Sigmoid colon (tissue), 7 donors: Measurements from ENCODE around the gene GMIP. TPM values are rescaled to one million over a fixed set of nuclear protein-coding genes. Genes with fewer than 3 reads are reported as not detected.

Experiments
- DNase-seq: peaks from one replicate; pipeline ENCODE4 v3.0.0-alpha.2; 2019
- H3K27ac ChIP-seq, 4 donors: fragments of 200-600 bp; sonication (generic); one replicate each; pipeline ENCODE4 v1.5.1; 2016 to 2019; ENCODE audit warnings: mild to moderate bottlenecking in 1 of 4
- H3K27me3 ChIP-seq, 3 donors: fragments of 200-600 bp; sonication (generic); one replicate each; pipeline ENCODE4 v1.5.1; 2019; ENCODE audit warnings: mild to moderate bottlenecking in 1 of 3
- H3K36me3 ChIP-seq, 4 donors: fragments of 200-600 bp; sonication (generic); one replicate each; pipeline ENCODE4 v1.5.1; 2016 to 2019
- H3K4me1 ChIP-seq, 4 donors: fragments of 200-600 bp; sonication (generic); one replicate each; pipeline ENCODE4 v1.5.1; 2017 to 2019
- H3K4me3 ChIP-seq, 4 donors: fragments of 200-600 bp; sonication (generic); one replicate each; pipeline ENCODE4 v1.5.1; 2017 to 2019; ENCODE audit warnings: mild to moderate bottlenecking in 2 of 4, moderate library complexity in 1 of 4
- H3K9me3 ChIP-seq, 4 donors: fragments of 200-600 bp in 3 of 4; sonication (generic) in 3 of 4; one replicate each; pipeline versions ENCODE4 v1.5.1 to v1.6.1; 2013 to 2019
- EP300 ChIP-seq, 4 donors: sonication (generic); formaldehyde crosslinking; IDR thresholded peaks; one replicate each; pipeline ENCODE4 v1.6.1; 2017; ENCODE audit warnings: antibody characterized with exemption in 4 of 4
- POLR2A ChIP-seq, 2 donors: fragments of 450-650 bp; IDR thresholded peaks; one replicate each; pipeline ENCODE4 v1.6.1; 2016; ENCODE audit warnings: antibody characterized with exemption in 2 of 2, mild to moderate bottlenecking in 2 of 2, moderate library complexity in 2 of 2
- POLR2AphosphoS5 ChIP-seq, 4 donors: sonication (generic); formaldehyde crosslinking; IDR thresholded peaks; one replicate each; pipeline ENCODE4 v1.6.1; 2017; ENCODE audit warnings: antibody characterized with exemption in 4 of 4
- WGBS, 2 donors: extraction: QIAGEN DNeasy Blood & Tissue Kit; methylation state at CpG; one replicate each; pipeline ENCODE4 v1.1.7; 2013; 5-methylcytosine and 5-hydroxymethylcytosine counted together
- intact Hi-C: fragments of 100-400 bp; cut with DNase I; formaldehyde crosslinking; loops from one replicate; pipeline ENCODE4 v1.15.1; 2023
- polyA plus RNA-seq, 3 donors: library from polyadenylated mRNA; stranded (reverse); fragments of 200-250 nt; gene quantifications; one replicate each; pipeline ENCODE4 v1.2.3, GENCODE V29; 2013
- total RNA-seq, 4 donors: library from RNA; depleted of rRNA; stranded (reverse); fragments of >200 nt; gene quantifications; one replicate each; pipeline ENCODE4 v1.1.0, GENCODE V29; 2016
- TF ChIP-seq, protein P1 (sequence below), 4 experiments: fragments of 450-650 bp in 3 of 4; fragments of 200-600 bp in 1 of 4; IDR thresholded peaks; one replicate each; pipeline ENCODE4 v1.5.1; 2016 to 2019; ENCODE audit warnings: antibody characterized with exemption in 4 of 4, mild to moderate bottlenecking in 3 of 4, moderate library complexity in 2 of 4
- donor health status: healthy with polysubstance abuse.
- donor health status: Bipolar disorder and iron deficiency.
- donor health status: healthy.

GMIP gene
- total and polyA plus RNA-seq, 7 donors, result 5.0 to 37.0 (median 9.1) TPM

DNA sequence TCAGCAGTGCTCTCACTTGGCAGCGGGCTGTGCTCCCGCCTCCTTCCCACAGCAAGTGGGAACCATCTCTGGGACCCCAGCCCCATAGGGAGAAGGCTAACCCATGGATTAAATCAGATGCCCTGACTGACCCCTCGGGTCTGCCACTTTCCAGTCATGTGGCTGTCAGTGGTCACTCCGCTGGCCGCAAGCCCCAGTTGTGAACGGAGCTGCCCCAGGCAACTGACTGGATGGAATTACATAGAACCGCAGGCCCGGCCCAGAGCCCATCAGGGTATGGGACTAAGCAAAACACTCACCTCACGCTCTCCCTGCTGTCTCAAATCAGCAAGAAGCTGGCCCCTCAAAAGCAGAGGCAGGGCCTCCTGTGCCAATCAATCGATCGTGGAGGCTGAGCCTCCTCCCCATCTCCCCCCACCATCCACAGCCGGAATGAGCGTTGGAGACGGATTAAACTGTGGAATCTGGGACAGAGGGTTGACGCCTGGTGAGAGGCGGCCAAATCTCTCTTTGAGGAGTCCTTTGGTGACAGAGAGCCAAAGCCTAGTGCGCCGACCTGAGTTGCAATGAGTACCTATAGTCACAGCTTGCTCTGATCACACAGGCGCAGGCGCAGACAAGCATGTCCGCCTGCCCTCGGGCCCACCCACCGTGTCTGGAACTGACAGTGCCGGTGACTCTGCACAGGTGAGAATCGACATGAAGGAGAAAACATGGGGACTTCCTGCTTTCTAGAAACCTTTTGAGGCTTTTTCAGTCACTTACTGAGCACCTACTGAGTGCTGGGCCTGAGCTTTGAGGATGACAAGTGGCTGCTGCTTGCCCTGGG is 63.7 kb downstream of the GMIP start:
- TF ChIP-seq POLR2AphosphoS5 (IDR thresholded peaks at IDR 0.05) (no peak), EP300 (IDR thresholded peaks at IDR 0.05) (no peak), POLR2A (IDR thresholded peaks at IDR 0.05) (no peak)
- TF ChIP-seq, protein P1, sequence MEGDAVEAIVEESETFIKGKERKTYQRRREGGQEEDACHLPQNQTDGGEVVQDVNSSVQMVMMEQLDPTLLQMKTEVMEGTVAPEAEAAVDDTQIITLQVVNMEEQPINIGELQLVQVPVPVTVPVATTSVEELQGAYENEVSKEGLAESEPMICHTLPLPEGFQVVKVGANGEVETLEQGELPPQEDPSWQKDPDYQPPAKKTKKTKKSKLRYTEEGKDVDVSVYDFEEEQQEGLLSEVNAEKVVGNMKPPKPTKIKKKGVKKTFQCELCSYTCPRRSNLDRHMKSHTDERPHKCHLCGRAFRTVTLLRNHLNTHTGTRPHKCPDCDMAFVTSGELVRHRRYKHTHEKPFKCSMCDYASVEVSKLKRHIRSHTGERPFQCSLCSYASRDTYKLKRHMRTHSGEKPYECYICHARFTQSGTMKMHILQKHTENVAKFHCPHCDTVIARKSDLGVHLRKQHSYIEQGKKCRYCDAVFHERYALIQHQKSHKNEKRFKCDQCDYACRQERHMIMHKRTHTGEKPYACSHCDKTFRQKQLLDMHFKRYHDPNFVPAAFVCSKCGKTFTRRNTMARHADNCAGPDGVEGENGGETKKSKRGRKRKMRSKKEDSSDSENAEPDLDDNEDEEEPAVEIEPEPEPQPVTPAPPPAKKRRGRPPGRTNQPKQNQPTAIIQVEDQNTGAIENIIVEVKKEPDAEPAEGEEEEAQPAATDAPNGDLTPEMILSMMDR (IDR thresholded peaks at IDR 0.05), result no peak
- H3K27me3 ChIP-seq, result no peaks in the 10 kb centered on the region
- WGBS, 2 donors, result 90 to 92% methylated on average over 25 of the region's 25 CpGs
- no peak overlapping the region for H3K4me3 ChIP-seq
- H3K27ac ChIP-seq, result no peak overlapping the region
- H3K4me1 ChIP-seq, result no peaks in the 10 kb centered on the region
- no peaks in the 10 kb centered on the region for H3K9me3 ChIP-seq
- intact Hi-C loops, result no loop called here
- no peaks in the 10 kb centered on the region for H3K36me3 ChIP-seq
- no peak for DNase-seq

Other genes starting within 250 kb of the GMIP start
- 100 to 1,000 TPM in 1 of 4 donors, 10 to 100 TPM in 3; 18.5 to 138 (median 25.5) TPM for gene GATAD2A, start 238.0 kb downstream of the GMIP start, total RNA-seq
- 10 to 100 TPM; 23.4 to 50.5 (median 31.0) TPM for gene GATAD2A, start 238.0 kb downstream of the GMIP start, polyA plus RNA-seq
- 1 to 10 TPM; 1.2 to 3.3 (median 1.5) TPM for gene TSSK6, start 128.1 kb downstream of the GMIP start, total RNA-seq
- gene TSSK6, start 128.1 kb downstream of the GMIP start, polyA plus RNA-seq, result 1 to 10 TPM; 1.2 to 3.0 (median 2.4) TPM
- gene NDUFA13, start 127.4 kb downstream of the GMIP start, total RNA-seq, result 100 to 1,000 TPM in 1 of 4 donors, 10 to 100 TPM in 3; 31.3 to 110 (median 55.4) TPM
- 100 to 1,000 TPM; 239 to 339 (median 283) TPM for gene NDUFA13, start 127.4 kb downstream of the GMIP start, polyA plus RNA-seq
- 1 to 10 TPM in 3 of 4 donors, under 1 TPM in 1; 0.71 to 3.1 (median 1.9) TPM for gene YJEFN3, start 114.7 kb downstream of the GMIP start, total RNA-seq
- 10 to 100 TPM in 1 of 3 donors, not detected in 2; 14.4 TPM for gene YJEFN3, start 114.7 kb downstream of the GMIP start, polyA plus RNA-seq
- under 1 TPM in 1 of 4 donors, not detected in 3; 0.16 TPM for gene CILP2, start 105.4 kb downstream of the GMIP start, total RNA-seq
- gene CILP2, start 105.4 kb downstream of the GMIP start, polyA plus RNA-seq, result under 1 TPM in 1 of 3 donors, not detected in 2; 0.29 TPM
- under 1 TPM in 1 of 4 donors, not detected in 3; 0.49 TPM for gene PBX4, start 25.0 kb downstream of the GMIP start, total RNA-seq
- 1 to 10 TPM; 1.4 to 6.1 (median 2.4) TPM for gene PBX4, start 25.0 kb downstream of the GMIP start, polyA plus RNA-seq
- gene LPAR2, start 15.4 kb downstream of the GMIP start, total RNA-seq, result 1 to 10 TPM in 2 of 4 donors, under 1 TPM in 2; 0.33 to 4.2 (median 1.2) TPM
- gene LPAR2, start 15.4 kb downstream of the GMIP start, polyA plus RNA-seq, result 10 to 100 TPM in 1 of 3 donors, 1 to 10 TPM in 2; 3.6 to 19.9 (median 6.0) TPM
- 100 to 1,000 TPM in 2 of 4 donors, 10 to 100 TPM in 2; 55.5 to 145 (median 102) TPM for gene ATP13A1, start 20.0 kb upstream of the GMIP start, total RNA-seq
- gene ATP13A1, start 20.0 kb upstream of the GMIP start, polyA plus RNA-seq, result 10 to 100 TPM in 1 of 3 donors, 1 to 10 TPM in 2; 6.6 to 54.9 (median 7.4) TPM
- gene ZNF101, start 25.2 kb upstream of the GMIP start, total RNA-seq, result 1 to 10 TPM; 4.7 to 6.4 (median 5.7) TPM
- gene ZNF101, start 25.2 kb upstream of the GMIP start, polyA plus RNA-seq, result 10 to 100 TPM in 2 of 3 donors, 1 to 10 TPM in 1; 9.9 to 24.2 (median 10.2) TPM
- 10 to 100 TPM in 2 of 4 donors, 1 to 10 TPM in 2; 7.8 to 14.5 (median 9.5) TPM for gene ZNF14, start 89.5 kb upstream of the GMIP start, total RNA-seq
- 1 to 10 TPM; 1.2 to 3.6 (median 1.4) TPM for gene ZNF14, start 89.5 kb upstream of the GMIP start, polyA plus RNA-seq
- gene ZNF506, start 178.1 kb upstream of the GMIP start, total RNA-seq, result 10 to 100 TPM; 21.9 to 45.7 (median 28.3) TPM
- gene ZNF506, start 178.1 kb upstream of the GMIP start, polyA plus RNA-seq, result 10 to 100 TPM in 1 of 3 donors, 1 to 10 TPM in 2; 2.4 to 11.0 (median 5.1) TPM
- 10 to 100 TPM in 1 of 4 donors, 1 to 10 TPM in 3; 2.4 to 11.6 (median 7.3) TPM for gene ZNF253, start 222.2 kb upstream of the GMIP start, total RNA-seq
- gene ZNF253, start 222.2 kb upstream of the GMIP start, polyA plus RNA-seq, result 1 to 10 TPM; 2.4 to 5.5 (median 2.5) TPM